Measurements from ENCODE around the gene ZPLD1.

ZPLD1 gene

DNA sequence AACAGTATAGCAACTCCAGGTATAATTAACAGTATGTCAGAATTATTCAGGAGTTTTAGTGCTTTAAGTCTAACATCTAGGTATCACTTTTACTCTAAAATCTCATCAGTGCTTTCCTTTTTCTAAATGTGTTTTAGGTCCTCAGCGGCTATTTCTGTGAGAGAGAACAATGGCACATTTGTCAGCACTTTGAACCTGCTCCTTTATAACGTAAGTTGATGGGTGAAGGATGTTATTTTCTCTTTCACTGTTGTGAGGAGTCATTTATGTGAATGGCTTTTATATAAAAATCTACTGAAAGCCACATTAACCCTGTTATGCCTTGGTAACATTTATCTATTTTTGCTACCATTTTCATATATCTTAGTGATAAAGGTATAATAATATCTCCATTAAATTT, 22.8 kb downstream of the ZPLD1 start:
- no peak for DNase-seq (ENCODE audit: low read depth, low spot score)
- no peak overlapping the region for H3K4me3 ChIP-seq (ENCODE audit: low read length)

DNA sequence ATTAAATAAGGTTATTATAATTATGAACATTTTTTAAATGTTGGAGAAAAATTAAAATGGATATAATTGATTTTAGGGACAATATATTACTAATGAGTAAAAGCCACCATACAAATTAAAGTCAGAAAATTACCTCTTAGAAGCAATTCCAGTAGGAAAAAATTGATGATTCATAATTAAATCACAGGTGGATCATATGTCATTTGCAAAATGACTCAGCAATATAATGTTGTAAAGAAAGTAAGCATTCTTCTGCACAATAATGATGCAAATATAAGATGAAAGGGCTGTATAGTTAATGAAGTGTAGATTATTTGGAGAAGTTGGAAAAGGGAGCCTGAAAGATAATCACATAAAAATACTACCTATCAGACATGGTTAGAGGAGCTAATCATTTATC, 25.8 kb downstream of the ZPLD1 start:
- no peak overlapping the region for H3K4me3 ChIP-seq (ENCODE audit: low read length)
- no peak for DNase-seq (ENCODE audit: low read depth, low spot score)

DNA sequence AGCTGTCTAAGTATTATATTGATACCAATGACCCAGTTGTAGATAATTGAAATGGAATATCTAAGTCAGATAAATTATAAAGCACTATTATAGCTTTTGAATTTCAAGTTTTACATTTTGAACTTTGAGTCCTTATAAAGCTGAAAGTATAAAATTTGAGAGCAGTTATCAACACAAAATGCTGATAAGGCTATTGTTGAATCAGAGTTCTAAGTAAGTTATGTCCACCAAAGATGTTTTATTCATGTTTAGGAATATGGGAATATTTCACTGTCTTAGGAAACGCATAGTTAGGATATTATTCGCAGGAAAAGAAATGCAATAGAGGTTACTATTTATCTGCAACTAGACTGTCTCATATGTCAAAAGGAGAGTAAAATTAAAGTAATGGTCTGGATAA, 29.4 kb downstream of the ZPLD1 start:
- DNase-seq (ENCODE audit: low read depth, low spot score): no peak
- H3K4me3 ChIP-seq (ENCODE audit: low read length): no peak overlapping the region

DNA sequence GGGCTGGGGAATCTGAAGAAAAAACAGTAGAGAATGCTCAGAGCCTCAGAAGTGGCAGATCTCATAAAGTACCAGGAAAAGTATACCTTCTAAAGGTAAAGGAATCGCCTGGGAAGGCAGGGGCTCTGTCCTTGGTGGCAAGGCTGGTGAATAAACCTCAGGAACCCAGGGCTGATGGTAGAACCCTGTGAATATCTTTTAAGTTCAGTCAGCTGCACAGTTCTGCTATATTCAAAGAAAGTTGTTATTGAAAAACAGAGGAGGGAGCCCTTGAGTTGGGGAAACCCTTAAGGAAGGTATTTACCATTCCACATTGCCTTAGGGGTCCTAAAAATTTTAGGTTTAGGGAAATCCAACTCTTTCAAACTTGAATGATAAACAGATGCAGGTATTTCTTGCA, 31.2 kb downstream of the ZPLD1 start:
- no peak for DNase-seq (ENCODE audit: low read depth, low spot score)
- no peak overlapping the region for H3K4me3 ChIP-seq (ENCODE audit: low read length)

DNA sequence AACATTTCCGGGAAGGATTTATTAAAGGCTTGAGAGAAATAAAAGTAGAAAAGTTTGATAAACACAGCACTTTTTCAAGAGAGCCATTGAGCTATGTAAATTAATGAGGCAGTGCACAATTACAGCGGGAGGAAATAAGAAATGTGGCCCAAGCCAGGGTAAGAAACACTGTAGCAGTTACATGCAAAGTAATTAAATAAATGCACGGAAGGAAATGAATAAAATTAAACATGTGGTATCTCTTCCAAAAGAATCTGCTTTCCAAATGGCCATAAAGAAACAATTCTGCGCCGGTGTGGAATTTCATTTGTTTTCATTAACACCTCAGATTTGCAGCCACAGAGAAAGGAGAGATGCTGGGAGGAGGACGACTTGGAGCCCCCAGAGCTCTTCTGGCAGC, 35.3 kb downstream of the ZPLD1 start:
- H3K4me3 ChIP-seq (ENCODE audit: low read length): no peak overlapping the region
- DNase-seq (ENCODE audit: low read depth, low spot score): no peak

DNA sequence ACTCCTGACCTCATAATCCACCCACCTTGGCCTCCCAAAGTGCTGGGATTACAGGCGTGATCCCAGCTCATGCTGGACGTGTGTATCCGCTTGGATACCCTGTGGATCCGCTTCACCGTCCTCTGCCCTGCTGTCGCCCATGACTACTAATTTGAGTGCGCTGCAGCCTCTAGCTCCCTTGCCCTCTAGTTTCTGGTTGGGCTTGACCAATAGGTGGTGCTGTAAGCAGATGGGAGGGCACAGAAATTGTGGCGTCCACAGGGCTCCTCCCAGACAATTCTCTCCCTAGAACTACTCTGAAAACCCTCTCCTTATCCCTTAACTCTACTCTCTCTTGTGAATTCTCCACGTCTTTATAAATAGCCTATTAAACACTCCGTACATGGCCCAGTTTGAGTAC, 36.2 kb downstream of the ZPLD1 start:
- H3K4me3 ChIP-seq (ENCODE audit: low read length): no peak overlapping the region
- no peak for DNase-seq (ENCODE audit: low read depth, low spot score)

DNA sequence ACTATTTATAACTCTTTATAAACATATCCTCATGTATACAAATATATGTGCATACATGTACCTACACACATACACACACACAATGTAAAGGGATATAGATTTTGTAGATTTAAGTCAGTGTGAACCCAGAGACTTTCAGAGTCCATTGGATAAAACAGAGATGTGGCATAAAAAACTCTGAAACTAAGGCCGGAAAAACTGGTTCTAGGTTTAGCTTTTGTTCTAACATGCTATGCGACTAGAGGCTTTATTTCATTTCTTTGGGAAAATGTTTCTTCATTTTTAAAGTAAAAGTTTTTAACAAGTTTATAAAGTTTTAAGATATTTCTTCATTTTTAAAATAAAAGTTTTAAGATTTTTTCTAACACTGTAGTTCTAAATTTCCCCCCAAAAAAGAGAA, 36.7 kb downstream of the ZPLD1 start:
- DNase-seq (ENCODE audit: low read depth, low spot score): no peak
- H3K4me3 ChIP-seq (ENCODE audit: low read length): no peak overlapping the region

DNA sequence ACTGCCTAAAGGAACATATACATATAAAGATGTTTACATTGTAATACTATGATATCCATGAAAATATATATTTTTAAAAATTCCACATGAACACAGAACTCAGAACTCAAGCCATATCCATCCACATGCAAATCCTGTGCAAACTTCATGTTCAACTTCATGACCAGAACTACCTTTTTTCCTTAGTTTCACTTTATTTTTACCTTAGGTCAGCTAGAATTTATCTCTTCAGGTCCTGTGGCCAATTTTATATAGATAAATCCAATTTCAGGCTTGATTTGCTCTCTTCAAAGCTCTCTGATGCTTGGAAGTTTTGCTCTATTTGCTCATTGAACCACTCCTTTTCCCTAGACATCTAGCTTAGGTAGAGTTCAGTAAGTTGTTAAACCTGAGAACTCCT, 38.8 kb downstream of the ZPLD1 start:
- H3K4me3 ChIP-seq (ENCODE audit: low read length): no peak overlapping the region
- DNase-seq (ENCODE audit: low read depth, low spot score): no peak

DNA sequence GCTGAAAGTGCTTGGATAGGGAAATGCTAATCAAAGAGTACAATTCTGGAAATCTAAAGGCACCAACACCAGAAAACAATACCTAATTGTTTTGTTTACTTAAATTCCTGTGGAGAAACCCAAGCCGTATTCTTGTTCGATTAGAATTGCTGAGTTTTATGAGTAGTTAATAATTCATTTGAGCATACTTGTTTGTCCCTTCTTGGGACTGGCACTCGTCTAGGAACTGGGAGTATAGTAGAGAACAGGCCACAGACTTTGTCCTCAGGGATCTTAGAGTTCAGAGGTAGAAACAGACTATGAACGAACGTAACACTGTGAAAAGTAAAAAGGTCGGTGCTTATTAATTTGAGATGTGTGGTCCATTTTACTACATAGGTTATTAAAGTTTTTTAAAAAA, 39.4 kb downstream of the ZPLD1 start:
- H3K4me3 ChIP-seq (ENCODE audit: low read length): no peak overlapping the region
- no peak for DNase-seq (ENCODE audit: low read depth, low spot score)

DNA sequence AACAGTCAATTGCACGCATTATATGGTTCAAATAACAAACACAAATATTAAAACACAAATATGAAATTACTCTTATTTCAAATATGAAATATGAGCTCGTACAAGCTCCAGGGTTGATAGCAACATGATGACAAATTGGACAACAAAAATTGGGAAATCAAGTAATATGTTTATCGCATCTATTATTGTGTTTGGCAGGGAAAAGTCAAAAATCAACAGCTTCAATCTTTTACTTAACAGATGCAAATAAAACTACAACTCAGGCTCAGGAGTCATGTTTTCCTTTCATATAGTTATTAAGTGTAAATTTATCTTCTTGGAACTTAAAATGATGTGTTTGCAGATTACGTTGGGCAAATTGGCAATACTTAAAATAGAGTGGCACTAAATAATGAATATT, 41.4 kb downstream of the ZPLD1 start:
- DNase-seq (ENCODE audit: low read depth, low spot score): no peak
- no peak overlapping the region for H3K4me3 ChIP-seq (ENCODE audit: low read length)

DNA sequence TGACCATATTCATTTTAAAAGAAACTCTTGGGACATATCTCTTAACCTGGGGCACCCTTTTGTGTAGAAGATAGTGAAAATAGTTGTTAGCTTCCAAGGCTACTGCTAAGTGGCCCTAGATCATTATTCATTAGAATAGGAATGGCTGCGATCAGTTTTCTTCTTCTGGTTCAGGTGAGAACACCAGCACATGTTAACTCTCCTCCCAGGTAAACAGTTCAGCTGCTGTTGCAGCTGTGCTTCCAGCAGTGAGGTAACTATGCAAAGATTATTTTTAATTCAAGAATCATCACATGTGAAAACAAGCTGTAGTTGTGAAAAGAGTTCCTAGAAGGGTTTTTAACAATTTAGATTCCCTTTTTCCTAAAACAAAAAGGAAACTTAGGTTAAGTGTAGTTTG, 43.3 kb downstream of the ZPLD1 start:
- no peak for DNase-seq (ENCODE audit: low read depth, low spot score)

DNA sequence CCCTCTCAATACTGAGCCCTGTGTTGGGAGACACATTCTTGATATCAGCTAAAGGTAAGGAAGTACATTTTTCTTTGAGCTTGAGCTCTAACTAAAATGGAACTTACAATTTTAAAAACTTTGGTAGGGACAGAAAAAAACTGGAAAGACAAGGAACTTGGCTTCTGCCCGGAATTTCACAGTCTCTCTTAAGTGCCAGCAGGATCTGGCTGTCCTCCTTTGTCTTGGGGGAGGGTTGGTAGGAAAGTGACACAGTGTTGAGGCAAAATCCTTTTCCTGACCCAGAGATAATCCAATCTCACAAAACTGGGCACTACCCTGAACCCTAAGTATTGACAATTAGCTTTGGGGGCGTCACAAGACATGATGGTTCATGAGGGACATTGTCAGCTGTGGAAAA, 45.3 kb downstream of the ZPLD1 start:
- H3K4me3 ChIP-seq (ENCODE audit: low read length): no peak overlapping the region

More for the DNA sequence above, 43.3 kb downstream of the ZPLD1 start:
- H3K4me3 ChIP-seq (ENCODE audit: low read length): no peak overlapping the region

DNA sequence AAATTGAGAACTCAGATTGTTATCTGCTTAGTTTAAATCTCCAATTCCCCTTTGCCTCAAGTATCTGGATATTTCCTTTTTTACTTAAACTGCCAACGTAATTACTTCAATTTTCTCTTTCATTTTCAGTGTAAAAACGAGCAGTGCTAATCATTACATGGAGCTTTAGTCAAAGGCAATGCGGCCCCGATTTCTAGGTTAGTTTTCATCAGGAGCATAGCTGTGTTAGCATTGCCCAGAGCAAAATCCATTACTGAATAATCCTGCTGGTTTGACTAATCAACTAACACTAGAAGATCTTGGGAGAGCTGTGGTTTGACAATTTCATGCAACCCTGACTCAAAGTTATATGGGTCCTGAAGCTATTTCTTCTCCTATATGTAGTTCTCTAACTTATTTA, 46.2 kb downstream of the ZPLD1 start:
- no peak for DNase-seq (ENCODE audit: low read depth, low spot score)
- no peak overlapping the region for H3K4me3 ChIP-seq (ENCODE audit: low read length)

More for the DNA sequence above, 45.3 kb downstream of the ZPLD1 start:
- no peak for DNase-seq (ENCODE audit: low read depth, low spot score)

DNA sequence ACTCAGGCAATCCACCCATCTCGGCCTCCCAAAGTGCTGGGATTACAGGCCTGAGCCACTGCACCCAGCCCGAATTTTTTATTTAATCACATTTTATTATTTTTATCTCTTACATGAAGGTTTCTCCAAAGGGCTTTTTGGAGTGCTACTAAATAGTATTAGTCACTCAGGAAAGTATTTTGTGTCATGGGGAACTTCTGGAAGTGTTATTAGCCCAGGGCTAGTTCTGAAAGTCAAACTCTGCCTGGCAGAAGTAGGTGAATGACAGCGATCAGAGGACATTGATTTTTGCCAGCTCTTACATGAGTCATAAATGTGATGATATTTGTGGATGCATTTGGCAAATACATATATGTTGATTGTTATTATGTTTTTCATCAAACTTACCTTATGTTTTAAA, 48.7 kb downstream of the ZPLD1 start:
- DNase-seq (ENCODE audit: low read depth, low spot score): no peak
- H3K4me3 ChIP-seq (ENCODE audit: low read length): no peak overlapping the region

DNA sequence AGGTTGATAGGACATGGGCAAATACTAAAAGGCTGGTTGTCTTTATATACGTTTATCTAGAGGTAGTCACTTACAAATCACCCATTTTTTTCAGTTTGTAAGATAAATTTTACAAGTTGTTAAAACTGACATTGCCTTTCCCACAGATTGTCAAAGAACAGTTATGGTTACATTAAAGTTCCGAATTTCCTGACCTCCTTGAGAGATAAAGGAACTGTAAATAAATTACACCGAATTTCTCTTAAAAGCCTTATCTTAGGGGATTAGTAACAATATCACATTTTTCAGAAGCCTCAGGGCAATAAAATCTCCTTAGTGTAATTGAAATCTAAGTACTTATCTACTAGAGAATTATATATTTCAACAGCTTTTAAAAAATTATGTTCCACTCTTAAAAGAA, 49.5 kb downstream of the ZPLD1 start:
- H3K4me3 ChIP-seq (ENCODE audit: low read length): no peak overlapping the region
- DNase-seq (ENCODE audit: low read depth, low spot score): no peak

DNA sequence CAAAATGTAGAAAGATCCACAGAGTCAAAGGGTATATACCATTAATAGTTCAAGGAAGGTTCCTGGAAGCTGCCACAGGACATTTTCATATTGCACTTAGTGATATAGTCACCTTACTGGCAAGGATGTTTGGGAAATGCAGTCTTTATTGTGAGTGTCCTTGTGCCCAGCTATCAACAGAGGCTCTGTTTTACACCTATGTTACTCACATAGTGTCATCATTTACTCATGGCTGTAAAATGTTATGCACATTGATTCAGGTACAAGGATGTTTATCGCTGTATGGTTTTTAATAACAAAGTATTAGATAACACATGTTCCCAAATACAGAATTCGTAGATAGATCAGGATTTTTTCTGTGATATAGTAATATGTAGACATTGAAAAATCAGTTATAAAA, 50.9 kb downstream of the ZPLD1 start:
- no peak overlapping the region for H3K4me3 ChIP-seq (ENCODE audit: low read length)
- no peak for DNase-seq (ENCODE audit: low read depth, low spot score)

DNA sequence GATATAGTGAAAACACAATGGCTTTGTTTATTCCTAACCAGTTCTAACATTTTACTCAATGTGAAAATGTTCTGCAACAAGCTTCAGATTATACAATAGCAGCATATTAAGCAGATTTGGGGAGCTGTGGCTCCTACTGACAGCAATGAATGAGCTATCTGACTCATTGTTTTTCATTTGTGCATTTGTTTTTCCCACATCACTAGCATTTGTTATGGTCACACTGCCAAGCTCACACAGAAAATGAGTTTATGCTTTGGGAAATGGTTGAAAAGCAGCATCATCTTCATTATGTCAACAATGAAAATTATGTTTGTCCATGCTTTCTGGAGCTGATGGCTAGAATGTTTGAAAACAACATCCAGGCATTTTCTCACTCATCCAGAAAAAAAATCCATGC, 53.5 kb downstream of the ZPLD1 start:
- DNase-seq (ENCODE audit: low read depth, low spot score): no peak
- H3K4me3 ChIP-seq (ENCODE audit: low read length): no peak overlapping the region

DNA sequence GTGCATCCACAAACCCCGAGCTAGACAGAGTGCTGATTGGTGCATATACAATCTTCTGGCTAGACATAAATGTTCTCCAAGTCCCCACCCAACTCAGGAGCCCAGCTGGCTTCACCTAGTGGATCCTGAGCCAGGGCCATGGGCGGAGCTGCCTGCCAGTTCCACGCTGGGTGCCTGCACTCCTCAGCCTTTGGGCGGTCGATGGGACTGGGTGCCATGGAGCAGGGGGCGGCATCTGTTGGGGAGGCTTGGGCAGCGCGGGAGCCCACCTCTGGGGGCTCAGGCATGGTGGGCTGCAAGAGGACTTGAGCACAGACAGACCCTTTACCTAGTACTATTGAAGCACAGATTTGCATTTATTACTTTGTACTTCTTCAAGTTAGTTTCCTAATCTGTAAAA, 57.5 kb downstream of the ZPLD1 start:
- DNase-seq (ENCODE audit: low read depth, low spot score): no peak

DNA sequence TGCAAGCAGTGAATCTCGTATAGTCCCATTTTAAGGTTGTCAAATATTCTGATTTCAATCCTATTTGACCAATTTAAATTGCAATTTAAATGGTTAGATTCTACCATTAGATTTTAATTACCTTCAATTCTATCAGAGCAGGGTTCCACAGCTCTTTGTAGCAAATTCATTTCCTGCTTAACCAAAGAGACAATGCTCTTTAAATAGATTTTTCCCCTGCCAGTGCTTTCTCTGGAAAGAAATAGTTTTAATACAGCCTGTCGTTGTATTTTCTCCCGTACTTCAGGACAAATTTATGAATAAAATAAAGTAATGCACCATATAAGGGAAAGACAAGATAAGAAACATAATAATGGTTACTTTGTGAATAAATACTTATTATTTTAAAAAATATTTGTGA, 62.8 kb downstream of the ZPLD1 start:
- DNase-seq (ENCODE audit: low read depth, low spot score): no peak

More for the DNA sequence above, 57.5 kb downstream of the ZPLD1 start:
- H3K4me3 ChIP-seq (ENCODE audit: low read length): no peak overlapping the region

DNA sequence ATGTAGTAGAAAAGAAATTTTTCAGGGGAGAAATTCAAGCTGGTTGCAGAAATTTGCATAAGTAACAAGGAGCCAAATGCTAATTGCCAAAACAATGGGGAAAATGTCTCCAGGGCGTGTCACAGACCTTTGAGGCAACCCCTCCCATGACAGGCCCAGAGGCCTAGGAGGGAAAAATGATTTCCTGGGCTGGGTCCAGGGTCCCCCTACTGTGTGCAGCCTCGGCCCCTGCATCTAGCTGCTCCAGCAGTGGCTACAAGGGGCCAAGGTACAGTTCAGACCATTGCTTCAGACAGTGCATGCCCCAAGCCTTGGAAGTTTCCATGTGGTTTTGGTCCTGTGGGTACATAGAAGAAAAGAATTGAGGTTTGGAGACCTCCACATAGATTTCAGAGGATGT, 70.7 kb downstream of the ZPLD1 start:
- H3K4me3 ChIP-seq (ENCODE audit: low read length): no peak overlapping the region
- no peak for DNase-seq (ENCODE audit: low read depth, low spot score)

More for the DNA sequence above, 62.8 kb downstream of the ZPLD1 start:
- no peak overlapping the region for H3K4me3 ChIP-seq (ENCODE audit: low read length)

DNA sequence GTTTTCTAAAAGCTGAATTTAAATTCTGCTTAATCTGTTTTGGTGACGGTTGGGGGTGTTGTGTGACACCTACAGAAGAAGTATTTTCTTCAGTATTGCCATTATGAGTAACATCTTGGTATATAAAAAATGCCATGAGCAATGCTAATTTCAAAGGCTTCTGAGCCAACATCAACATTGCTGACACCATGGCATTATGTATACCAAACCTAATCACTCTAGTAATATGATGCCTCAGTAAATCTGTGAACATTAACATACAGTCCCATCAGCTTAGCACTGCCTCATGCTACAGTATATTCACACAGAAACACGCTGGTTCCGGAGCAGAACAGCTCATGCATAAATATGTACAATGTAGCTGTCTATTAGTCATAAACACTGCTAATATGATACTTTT, 75.8 kb downstream of the ZPLD1 start:
- no peak for DNase-seq (ENCODE audit: low read depth, low spot score)
- H3K4me3 ChIP-seq (ENCODE audit: low read length): no peak overlapping the region

DNA sequence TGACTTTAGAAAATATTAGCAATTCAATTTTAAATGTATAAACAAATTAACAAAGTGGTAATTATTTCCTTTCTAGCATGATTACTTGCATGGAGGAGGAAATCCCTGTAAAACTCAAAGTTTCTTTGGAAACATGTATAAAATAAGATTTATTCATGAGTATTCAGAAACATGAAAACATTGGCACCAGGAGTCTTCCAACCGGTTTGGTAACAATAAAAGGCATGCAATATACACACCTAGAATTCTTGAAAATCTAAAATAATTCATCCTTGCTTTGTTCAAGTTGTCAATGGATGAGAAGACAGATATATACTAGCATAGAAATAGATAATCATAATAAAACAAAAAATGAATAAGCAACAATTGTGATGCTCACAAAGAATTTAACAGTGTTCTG, 76.4 kb downstream of the ZPLD1 start:
- no peak overlapping the region for H3K4me3 ChIP-seq (ENCODE audit: low read length)
- DNase-seq (ENCODE audit: low read depth, low spot score): no peak

Measured in Jurkat, Clone E6-1 (cell line).